ENCODE results near the gene STK17A.

STK17A gene

GRCh38 chr7:43609097-43609496, 26.2 kb downstream of the STK17A start (continued):
- no peak for TF ChIP-seq ZNF157 (tag by site-specific recombination; IDR thresholded peaks at IDR 0.05)
- TF ChIP-seq ZNF701 (tag by site-specific recombination; IDR thresholded peaks at IDR 0.05): no peak
- TF ChIP-seq ZBTB8A (tag by site-specific recombination; IDR thresholded peaks at IDR 0.05): no peak
- TF ChIP-seq ZNF473 (tag by site-specific recombination; IDR thresholded peaks at IDR 0.05): no peak

- CTCF ChIA-PET: interaction anchor here (1.2 kb wide), 1 partner anchor 16 kb away, joined by 4 read pairs; no protein-coding TSS in a partner anchor
Measured at GRCh38 chr7:43612128-43612527, 29.2 kb downstream of the STK17A start.

More at GRCh38 chr7:43612128-43612527, 29.2 kb downstream of the STK17A start:
- Histone ChIP-seq H3K4me3 (ENCODE audit: low read depth, low read length) (no peak overlapping the region), H3K9me3 (ENCODE audit: control insufficient read depth, insufficient read depth, low read depth, low read length) (no peaks in the 10 kb centered on the region), H3K4me1 (ENCODE audit: control insufficient read depth, insufficient read depth, low read length) (no peaks in the 10 kb centered on the region), H3K36me3 (ENCODE audit: control insufficient read depth in 2 of 2, insufficient read depth in 1 of 2, low read length in 2 of 2) (peaks cover 0 to 42% of the 10 kb centered on the region in 2 experiments; a peak in 2 of 3 replicates), H3K27ac (ENCODE audit: extremely low read depth, low read depth, low read length) (no peak overlapping the region)
- TF ChIP-seq ZNF488 (tag by site-specific recombination; IDR thresholded peaks at IDR 0.05) (no peak), KLF7 (tag by site-specific recombination; IDR thresholded peaks at IDR 0.05; ENCODE audit: borderline replicate concordance) (no peak), MYNN (tag by site-specific recombination; IDR thresholded peaks at IDR 0.05; ENCODE audit: borderline replicate concordance) (no peak), REPIN1 (tag by site-specific recombination; IDR thresholded peaks at IDR 0.05; ENCODE audit: low read depth) (no peak), ZNF792 (tag by site-specific recombination; IDR thresholded peaks at IDR 0.05) (no peak), ZNF121 (tag by site-specific recombination; IDR thresholded peaks at IDR 0.05) (no peak), ZNF324 (tag by site-specific recombination; IDR thresholded peaks at IDR 0.05) (no peak), PATZ1 (tag by site-specific recombination; IDR thresholded peaks at IDR 0.05) (no peak), ZBTB44 (tag by site-specific recombination; IDR thresholded peaks at IDR 0.05) (no peak), ZNF311 (tag by site-specific recombination; IDR thresholded peaks at IDR 0.05; ENCODE audit: borderline replicate concordance) (no peak), ZNF596 (tag by site-specific recombination; IDR thresholded peaks at IDR 0.05) (no peak), ZNF560 (tag by site-specific recombination; IDR thresholded peaks at IDR 0.05; ENCODE audit: borderline replicate concordance) (no peak), ZSCAN4 (tag by site-specific recombination; IDR thresholded peaks at IDR 0.05) (no peak), ZNF292 (tag by site-specific recombination; IDR thresholded peaks at IDR 0.05; ENCODE audit: borderline replicate concordance, low read depth) (no peak), ZSCAN5A (tag by site-specific recombination; IDR thresholded peaks at IDR 0.05) (no peak)
- POLR2A ChIA-PET: interaction anchor here (3.5 kb wide), 1 partner anchor 29 kb away, joined by 12 read pairs; the partner anchor contains the start of gene STK17A
